DND-41 (cell line): ENCODE measurements around the gene TBC1D13.

Experiments
- CTCF ChIP-seq: IDR thresholded peaks from 2 replicates; pipeline ENCODE4 v1.5.1; 2012; ENCODE audit warnings: borderline replicate concordance, low read length, moderate library complexity, mild to moderate bottlenecking; ENCODE audit not compliant: poor library complexity, severe bottlenecking; ENCODE audit errors: extremely low read depth
- EZH2 ChIP-seq: IDR thresholded peaks from 3 replicates; pipeline ENCODE4 v1.6.1; 2012; ENCODE audit warnings: borderline replicate concordance, low read depth, mild to moderate bottlenecking, moderate library complexity, low read length, inconsistent platforms; ENCODE audit not compliant: severe bottlenecking

GRCh38 chr9:128768606-128769005 is 18.4 kb upstream of the TBC1D13 start:
- TF ChIP-seq CTCF = no peak
- TF ChIP-seq EZH2 = no peak
